SK-N-SH treated with all-trans-retinoic acid at 6 μM for 48 hours (cell line): ENCODE results near the gene KLLN.
A peak's percentile ranks its signal among the peaks of the same experiment; 100 is the strongest.
"Not testable (repeated sequence)": the region's sequence is repeated elsewhere in the genome, so short reads cannot be mapped to it uniquely, and the experiment has no call there.

Experiments
- ATAC-seq: fragments of 200-7000 bp; cut with Tn5 transposase; 3 replicates; pipeline ENCODE4 v1.9.1; 2020; ENCODE audit warnings: mild to moderate bottlenecking, moderate library complexity
- ARNTL ChIP-seq: fragments of 450-650 bp; formaldehyde crosslinking; IDR thresholded peaks from 2 replicates; pipeline ENCODE4 v1.5.0; 2020; ENCODE audit warnings: low read depth, mild to moderate bottlenecking, moderate library complexity, borderline replicate concordance
- BACH2 ChIP-seq: fragments of 250-450 bp; sonication (Bioruptor Pico); IDR thresholded peaks from 2 replicates; pipeline ENCODE4 v1.9.0; 2021; ENCODE audit warnings: mild to moderate bottlenecking, borderline replicate concordance
- CREB5 ChIP-seq: fragments of 250-450 bp; sonication (Bioruptor Pico); IDR thresholded peaks from 2 replicates; pipeline ENCODE4 v1.5.1; 2020; ENCODE audit warnings: low read depth, mild to moderate bottlenecking, moderate library complexity
- CSDC2 ChIP-seq: fragments of 250-450 bp; sonication (Bioruptor Pico); IDR thresholded peaks from 2 replicates; pipeline ENCODE4 v1.5.0; 2020; ENCODE audit warnings: mild to moderate bottlenecking, moderate library complexity
- CSRNP3 ChIP-seq: fragments of 250-450 bp; sonication (Bioruptor Pico); IDR thresholded peaks from 2 replicates; pipeline ENCODE4 v1.5.1; 2021; ENCODE audit warnings: mild to moderate bottlenecking, moderate library complexity
- ESRRG ChIP-seq: fragments of 250-450 bp; sonication (Bioruptor Pico); IDR thresholded peaks from 2 replicates; pipeline ENCODE4 v1.6.1; 2021; ENCODE audit warnings: mild to moderate bottlenecking
- GLIS3 ChIP-seq: fragments of 250-450 bp; sonication (Bioruptor Pico); IDR thresholded peaks from 2 replicates; pipeline ENCODE4 v1.5.0; 2020; ENCODE audit warnings: mild to moderate bottlenecking, moderate library complexity
- ISL1 ChIP-seq: fragments of 250-450 bp; sonication (Bioruptor Pico); IDR thresholded peaks from 2 replicates; pipeline ENCODE4 v2.1.2; 2022; ENCODE audit warnings: mild to moderate bottlenecking, moderate library complexity
- OSR1 ChIP-seq: fragments of 250-450 bp; sonication (Bioruptor Pico); IDR thresholded peaks from 2 replicates; pipeline ENCODE4 v1.8.0; 2022; ENCODE audit warnings: moderate library complexity, mild to moderate bottlenecking, inconsistent platforms
- PATZ1 ChIP-seq: fragments of 250-450 bp; sonication (Bioruptor Pico); IDR thresholded peaks from 2 replicates; pipeline ENCODE4 v1.8.0; 2020; ENCODE audit warnings: mild to moderate bottlenecking, moderate library complexity, borderline replicate concordance
- POU6F1 ChIP-seq: fragments of 250-450 bp; sonication (Bioruptor Pico); IDR thresholded peaks from 2 replicates; pipeline ENCODE4 v1.8.0; 2021; ENCODE audit warnings: low read depth, mild to moderate bottlenecking, moderate library complexity, borderline replicate concordance
- PPARA ChIP-seq: fragments of 250-450 bp; sonication (Bioruptor Pico); IDR thresholded peaks from 2 replicates; pipeline ENCODE4 v1.5.0; 2020; ENCODE audit warnings: mild to moderate bottlenecking, borderline replicate concordance
- RARB ChIP-seq: fragments of 250-450 bp; sonication (Bioruptor Pico); IDR thresholded peaks from 2 replicates; pipeline ENCODE4 v1.8.0; 2021; ENCODE audit warnings: mild to moderate bottlenecking, moderate library complexity
- SNAI2 ChIP-seq: fragments of 250-450 bp; sonication (Bioruptor Pico); IDR thresholded peaks from 2 replicates; pipeline ENCODE4 v1.5.0; 2020; ENCODE audit warnings: mild to moderate bottlenecking, moderate library complexity
- TCF4 ChIP-seq: fragments of 250-450 bp; sonication (Bioruptor Pico); IDR thresholded peaks from 2 replicates; pipeline ENCODE4 v1.8.0; 2021; ENCODE audit warnings: mild to moderate bottlenecking, moderate library complexity, borderline replicate concordance
- TOX ChIP-seq: fragments of 250-450 bp; sonication (Bioruptor Pico); IDR thresholded peaks from 2 replicates; pipeline ENCODE4 v1.8.0; 2021; ENCODE audit warnings: mild to moderate bottlenecking, moderate library complexity, borderline replicate concordance
- ZC3H10 ChIP-seq: fragments of 250-450 bp; sonication (Bioruptor Pico); IDR thresholded peaks from 2 replicates; pipeline ENCODE4 v1.5.1; 2021; ENCODE audit warnings: mild to moderate bottlenecking, moderate library complexity
- ZFP3 ChIP-seq: fragments of 250-450 bp; sonication (Bioruptor Pico); IDR thresholded peaks from 2 replicates; pipeline ENCODE4 v1.5.0; 2020; ENCODE audit warnings: mild to moderate bottlenecking, moderate library complexity
- ZFP30 ChIP-seq: fragments of 450-650 bp; formaldehyde crosslinking; IDR thresholded peaks from 2 replicates; pipeline ENCODE4 v1.5.0; 2022; ENCODE audit warnings: mild to moderate bottlenecking, moderate library complexity
- ZNF565 ChIP-seq: fragments of 450-650 bp; formaldehyde crosslinking; conservative IDR thresholded peaks from 2 replicates; pipeline ENCODE4 v1.5.0; 2020; ENCODE audit warnings: low read depth, mild to moderate bottlenecking, moderate library complexity
- ZNF70 ChIP-seq: fragments of 450-650 bp; formaldehyde crosslinking; IDR thresholded peaks from 2 replicates; pipeline ENCODE4 v1.5.0; 2020; ENCODE audit warnings: mild to moderate bottlenecking, moderate library complexity
- ZNF8 ChIP-seq: fragments of 450-650 bp; formaldehyde crosslinking; IDR thresholded peaks from 2 replicates; pipeline ENCODE4 v1.5.0; 2020; ENCODE audit warnings: mild to moderate bottlenecking, moderate library complexity

KLLN gene

GRCh38 chr10:87863951-87864495 is 690 bp upstream of the KLLN start:
- ATAC-seq: not testable (repeated sequence)

- TF ChIP-seq CSDC2 (CRISPR knock-in tag) (no peak), ZC3H10 (no peak), ZNF565 (CRISPR knock-in tag) (no peak), PPARA (CRISPR knock-in tag) (no peak), SNAI2 (no peak), CREB5 (CRISPR knock-in tag) (no peak), GLIS3 (CRISPR knock-in tag) (no peak), CSRNP3 (no peak), ZFP30 (CRISPR knock-in tag) (no peak), TCF4 (CRISPR knock-in tag) (no peak), RARB (CRISPR knock-in tag) (no peak), ARNTL (CRISPR knock-in tag) (no peak), TOX (CRISPR knock-in tag) (no peak), ZNF70 (CRISPR knock-in tag) (no peak), ZFP3 (no peak), ISL1 (CRISPR knock-in tag) (no peak)
- ATAC-seq: peak; percentile 25
Observed at GRCh38 chr10:87862679-87863052, 667 bp downstream of the KLLN start.

GRCh38 chr10:87861953-87862678 is 1.2 kb downstream of the KLLN start:
- TF ChIP-seq TCF4 (CRISPR knock-in tag) (peak; percentile 22; the same call in 1 of the 2 replicates), PATZ1 (0 out of 2 replicates have a peak, but pooled peaks have one; percentile 46), SNAI2 (no peak), CREB5 (CRISPR knock-in tag) (no peak), ESRRG (CRISPR knock-in tag) (no peak)
- ATAC-seq: peak; percentile 60

GRCh38 chr10:87861566-87861952 is 1.8 kb downstream of the KLLN start:
- ATAC-seq: no peak
- no peak for TF ChIP-seq ZC3H10
- TF ChIP-seq ZNF70 (CRISPR knock-in tag): no peak
- TF ChIP-seq SNAI2: no peak
- no peak for TF ChIP-seq ZNF8
- no peak for TF ChIP-seq OSR1
- no peak for TF ChIP-seq POU6F1 (CRISPR knock-in tag)
- TF ChIP-seq ISL1 (CRISPR knock-in tag): no peak
- TF ChIP-seq ZNF565 (CRISPR knock-in tag): no peak
- no peak for TF ChIP-seq ZFP3
- no peak for TF ChIP-seq CSRNP3
- TF ChIP-seq RARB (CRISPR knock-in tag): no peak
- no peak for TF ChIP-seq BACH2 (CRISPR knock-in tag)
- no peak for TF ChIP-seq ARNTL (CRISPR knock-in tag)
- no peak for TF ChIP-seq TOX (CRISPR knock-in tag)
- no peak for TF ChIP-seq ZFP30 (CRISPR knock-in tag)
- no peak for TF ChIP-seq PATZ1
- no peak for TF ChIP-seq CSDC2 (CRISPR knock-in tag)
